Uterine smooth muscle cell (primary cell): Measurements from ENCODE around the gene EPM2A. TPM values are rescaled to one million over a fixed set of nuclear protein-coding genes. Genes with fewer than 3 reads are reported as not detected.

Source experiments
- total RNA-seq: library from RNA; depleted of rRNA; stranded (reverse); fragments of >200 nt; gene quantifications from 2 replicates; pipeline ENCODE4 v1.2.3, GENCODE V29; 2014

EPM2A gene
- total RNA-seq: 6.8 and 7.9 TPM in 2 replicates

GRCh38 chr6:145735356-145736165, at the start of gene EPM2A:
Gene EPM2A (minus strand): TSS chr6:145735520. CDS start chr6:145735498, 22 bp downstream.

Other genes starting within 250 kb of the EPM2A start
- 21.0 and 23.0 TPM in 2 replicates for gene FBXO30, start 79.3 kb upstream of the EPM2A start, total RNA-seq
- gene SHPRH, start 228.8 kb upstream of the EPM2A start, total RNA-seq: 18.3 and 24.6 TPM in 2 replicates